PFSK-1 (cell line): Measurements from ENCODE around the gene COPS3.

ENCODE experiments used
- FOXP2 ChIP-seq: optimal IDR thresholded peaks from 2 replicates; pipeline ENCODE3; 2011; ENCODE audit warnings: borderline replicate concordance, control low read depth, inconsistent platforms; ENCODE audit not compliant: insufficient read depth; ENCODE audit errors: extremely low read length, extremely low read depth
- TAF1 ChIP-seq: IDR thresholded peaks from 2 replicates; pipeline ENCODE4 v1.6.1; 2012; ENCODE audit warnings: low read length, control low read depth, borderline replicate concordance; ENCODE audit not compliant: insufficient read depth

- no peak for TF ChIP-seq TAF1
- no peak for TF ChIP-seq FOXP2
These were observed 67.3 kb downstream of the COPS3 start for GRCh38 chr17:17213775-17214174.
